GM12878 (cell line): ENCODE data around the gene GPR17. TPM values are rescaled to one million over a fixed set of nuclear protein-coding genes. Genes with fewer than 3 reads are reported as not detected.

Source experiments
- ATAC-seq: fragments of 200-7000 bp; cut with Tn5 transposase; 3 replicates; pipeline ENCODE4 v1.9.1; 2020; ENCODE audit warnings: mild to moderate bottlenecking, moderate library complexity
- BruUV-seq: library from RNA; stranded (reverse); fragments of 400-500 nt; replicated peaks from 2 replicates; lab custom pipeline; 2021; lab: Mats Ljungman, UMichigan
- CTCF ChIA-PET: fragments of 300-600 bp; sonication (Branson Sonifier 250); formaldehyde crosslinking; extraction: SDS; loops from one replicate; lab custom pipeline; 2021; ENCODE audit warnings: inconsistent platforms; lab: Yijun Ruan, JAX
- POLR2A ChIA-PET: fragments of 350-600 bp; formaldehyde crosslinking; extraction: SDS; loops from one replicate; lab custom pipeline; 2021; ENCODE audit warnings: inconsistent platforms; lab: Charles Lee
- RAD21 ChIA-PET: fragments of 300-600 bp; sonication (Branson Sonifier 250); formaldehyde crosslinking; loops from one replicate; lab custom pipeline; 2023; ENCODE audit warnings: antibody characterized with exemption; ENCODE audit not compliant: unreplicated experiment; lab: Charles Lee
- SMC1A ChIA-PET: fragments of 300-600 bp; sonication (Branson Sonifier 250); formaldehyde crosslinking; loops from one replicate; lab custom pipeline; 2023; ENCODE audit not compliant: unreplicated experiment, uncharacterized antibody; lab: Charles Lee
- DNase-seq: peaks from one replicate; pipeline ENCODE4 v3.0.0-alpha.2; 2011; ENCODE audit warnings: low read depth, low spot score
- FAIRE-seq: peaks from 3 replicates; lab custom pipeline; 2011; peaks lifted over from hg19 to GRCh38; lab: Jason Lieb, UNC
- H2AFZ ChIP-seq: 2 replicates; pipeline ENCODE4 v1.6.0; 2011; ENCODE audit warnings: low read depth, low read length, control low read depth; ENCODE audit not compliant: control insufficient read depth
- H3K27ac ChIP-seq: 2 replicates; pipeline ENCODE4 v1.5.1; 2011; ENCODE audit warnings: control low read depth; ENCODE audit not compliant: control insufficient read depth, insufficient read depth
- H3K27me3 ChIP-seq, 2 experiments: replicated peaks in 1 of 2; 2 replicates each; pipeline versions ENCODE4 v1.6.0 to v1.6.1; 2011; ENCODE audit warnings: low read length in 1 of 2; ENCODE audit not compliant: control insufficient read depth in 2 of 2, insufficient read depth in 2 of 2
- H3K36me3 ChIP-seq, 2 experiments: 2 replicates each; pipeline ENCODE4 v1.5.1; 2011; ENCODE audit warnings: low read length in 1 of 2; ENCODE audit not compliant: control insufficient read depth in 2 of 2, insufficient read depth in 2 of 2
- H3K4me1 ChIP-seq: 2 replicates; pipeline ENCODE4 v1.6.1; 2011; ENCODE audit warnings: mild to moderate bottlenecking, low read length, moderate library complexity, mixed read lengths; ENCODE audit not compliant: control insufficient read depth, insufficient read depth
- H3K4me2 ChIP-seq: 2 replicates; pipeline ENCODE4 v1.6.0; 2011; ENCODE audit warnings: control low read depth; ENCODE audit not compliant: control insufficient read depth, insufficient read depth
- H3K4me3 ChIP-seq: fragments of 200-600 bp; sonication (generic); 2 replicates; pipeline ENCODE4 v1.5.1; 2016
- H3K79me2 ChIP-seq: 2 replicates; pipeline ENCODE4 v1.6.0; 2011; ENCODE audit warnings: low read length; ENCODE audit not compliant: control insufficient read depth, insufficient read depth
- H3K9ac ChIP-seq: 2 replicates; pipeline ENCODE4 v1.8.0; 2011; ENCODE audit warnings: low read length, control low read depth, mixed read lengths; ENCODE audit not compliant: control insufficient read depth, insufficient read depth
- H3K9me3 ChIP-seq: replicated peaks from 3 replicates; pipeline ENCODE4 v1.5.1; 2011; ENCODE audit warnings: mild to moderate bottlenecking, low read length; ENCODE audit not compliant: control insufficient read depth, insufficient read depth
- H4K20me1 ChIP-seq: 2 replicates; pipeline ENCODE4 v1.6.0; 2011; ENCODE audit not compliant: control insufficient read depth, insufficient read depth
- EGR1 ChIP-seq, 2 experiments: IDR thresholded peaks; 1 replicate in 1 of 2; 2 replicates in 1 of 2; pipeline ENCODE4 v1.6.1; 2011 to 2012; ENCODE audit warnings: low read depth in 2 of 2, low read length in 2 of 2, borderline replicate concordance in 1 of 2, mild to moderate bottlenecking in 1 of 2, moderate library complexity in 1 of 2
- KLF5 ChIP-seq: fragments of 450-650 bp; IDR thresholded peaks from 2 replicates; pipeline ENCODE4 v1.6.1; 2014; ENCODE audit warnings: mild to moderate bottlenecking; ENCODE audit not compliant: partially characterized antibody
- NBN ChIP-seq: fragments of 450-650 bp; IDR thresholded peaks from 2 replicates; pipeline ENCODE4 v1.6.1; 2016
- SMAD1 ChIP-seq: fragments of 450-650 bp; IDR thresholded peaks from 2 replicates; pipeline ENCODE4 v1.6.1; 2018; ENCODE audit warnings: mild to moderate bottlenecking, low read depth; ENCODE audit not compliant: partially characterized antibody
- SMAD5 ChIP-seq: IDR thresholded peaks from 2 replicates; pipeline ENCODE4 v1.6.1; 2016; ENCODE audit warnings: antibody characterized with exemption, low read depth
- SUPT20H ChIP-seq: IDR thresholded peaks from 2 replicates; pipeline ENCODE4 v1.6.1; 2011; ENCODE audit warnings: low read depth, mild to moderate bottlenecking, low read length, moderate library complexity, borderline replicate concordance; ENCODE audit not compliant: control insufficient read depth
- WGBS: methylation state at CpG from one replicate; pipeline ENCODE4 v1.1.6; 2016; ENCODE audit warnings: low lambda C conversion rate; ENCODE audit not compliant: insufficient replicate concordance, insufficient coverage; ENCODE audit errors: missing lambda C conversion rate; 5-methylcytosine and 5-hydroxymethylcytosine counted together
- in situ Hi-C: fragments of 300-500 bp; cut with MboI; formaldehyde crosslinking; loops from 9 replicates; pipeline ENCODE4 v1.14.3; 2018; ENCODE audit warnings: mixed read lengths
- intact Hi-C: fragments of 100-400 bp; cut with micrococcal nuclease; formaldehyde crosslinking; loops from one replicate; pipeline ENCODE4 v1.14.2; 2022; ENCODE audit not compliant: unreplicated experiment
- polyA plus RNA-seq, 11 experiments: library from polyadenylated mRNA; depleted of rRNA in 4 of 11; unstranded in 6 of 11; stranded (reverse) in 5 of 11; fragments of >200 nt; fragmentation: Nextera tagmentation in 4 of 11; fragmentation: Illumina TruSeq in 1 of 11; extraction: Ambion mirVana in 4 of 11; extraction: Trizol in 1 of 11; gene quantifications; 1 replicate in 1 of 11; 2 replicates in 10 of 11; pipeline versions ENCODE4 v1.2.1 to v1.2.3, GENCODE V29; 2011 to 2016; ENCODE audit warnings: inconsistent platforms in 2 of 11, missing spikeins in 2 of 11, low read depth in 1 of 11
- total RNA-seq, 4 experiments: library from RNA; depleted of rRNA in 3 of 4; stranded (reverse); fragments of >200 nt in 3 of 4; fragmentation: Illumina TruSeq in 1 of 4; extraction: Trizol in 1 of 4; gene quantifications; 2 replicates each; pipeline versions ENCODE4 v1.2.1 to v1.2.3, GENCODE V29; 2013 to 2021
- TF ChIP-seq, protein P1 (sequence below): fragments of 150-350 bp; IDR thresholded peaks from 2 replicates; pipeline ENCODE4 v1.6.1; 2014; ENCODE audit warnings: mild to moderate bottlenecking, low read depth, low read length

Gene GPR17
- total and polyA plus RNA-seq, 10 of the 15 experiments (the other 5 are each of a cell fraction or from before 2014, with no cell fraction given): not detected

DNA sequence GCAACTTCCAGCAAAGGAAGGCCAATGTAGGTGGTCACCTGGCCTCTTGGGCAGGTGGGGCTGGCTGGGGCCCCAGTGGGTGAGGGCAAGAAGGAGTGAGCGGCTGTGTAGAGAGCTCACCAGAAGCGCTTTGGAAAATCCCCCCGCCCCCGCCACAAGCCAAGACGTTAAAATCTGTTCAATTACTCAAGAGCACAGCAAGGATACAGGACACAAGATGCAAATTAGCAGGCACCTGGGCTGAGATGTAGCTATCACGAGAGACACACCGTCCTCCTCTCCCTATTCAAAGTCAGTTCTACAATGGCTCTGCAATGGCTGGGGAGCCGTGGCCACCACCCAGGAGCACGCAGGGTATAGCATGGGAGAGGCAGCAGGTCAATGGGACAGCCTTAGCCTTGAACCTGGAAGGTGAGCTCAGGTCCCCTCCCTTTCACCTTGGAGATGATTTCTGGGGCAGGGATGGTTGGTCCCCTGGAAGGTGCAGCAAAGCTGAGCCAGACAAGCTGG, 38.5 kb upstream of the GPR17 start:
- no peak for ATAC-seq
- H3K27ac ChIP-seq: no peak overlapping the region
- WGBS: 31% methylated on average over 7 of the region's 9 CpGs
- no TSS peak for BruUV-seq
- intact Hi-C loops: no loop called here
- no peaks in the 10 kb centered on the region for H4K20me1 ChIP-seq
- H3K36me3 ChIP-seq: no peaks in the 10 kb centered on the region
- H3K4me1 ChIP-seq: no peaks in the 10 kb centered on the region
- no peaks in the 10 kb centered on the region for H3K79me2 ChIP-seq
- RAD21 ChIA-PET: no interaction called here
- no peak for FAIRE-seq
- in situ Hi-C loops: no loop called here
- no peaks in the 10 kb centered on the region; a peak in 1 of 4 replicates for H3K27me3 ChIP-seq
- TF ChIP-seq KLF5 (no peak), EGR1 (IDR thresholded peaks at IDR 0.05; ENCODE audit: borderline replicate concordance in 1 of 2, low read depth in 2 of 2, low read length in 2 of 2) (0 out of 3 replicates have a peak, but pooled peaks of 1 of the 2 experiments have one; percentile 10), NBN (no peak)
- peaks cover 5% of the 10 kb centered on the region for H3K9me3 ChIP-seq
- H3K9ac ChIP-seq: no peak overlapping the region
- H3K4me3 ChIP-seq: no peak overlapping the region
- POLR2A ChIA-PET: no interaction called here
- no peak overlapping the region for H3K4me2 ChIP-seq
- SMC1A ChIA-PET: no interaction called here
- CTCF ChIA-PET: interaction anchor here (1.1 to 1.2 kb wide), 2 partner anchors 8 to 16 kb away, joined by 3 to 4 read pairs; no protein-coding TSS in a partner anchor
- H2AFZ ChIP-seq: no peak overlapping the region
- no peak for DNase-seq

DNA sequence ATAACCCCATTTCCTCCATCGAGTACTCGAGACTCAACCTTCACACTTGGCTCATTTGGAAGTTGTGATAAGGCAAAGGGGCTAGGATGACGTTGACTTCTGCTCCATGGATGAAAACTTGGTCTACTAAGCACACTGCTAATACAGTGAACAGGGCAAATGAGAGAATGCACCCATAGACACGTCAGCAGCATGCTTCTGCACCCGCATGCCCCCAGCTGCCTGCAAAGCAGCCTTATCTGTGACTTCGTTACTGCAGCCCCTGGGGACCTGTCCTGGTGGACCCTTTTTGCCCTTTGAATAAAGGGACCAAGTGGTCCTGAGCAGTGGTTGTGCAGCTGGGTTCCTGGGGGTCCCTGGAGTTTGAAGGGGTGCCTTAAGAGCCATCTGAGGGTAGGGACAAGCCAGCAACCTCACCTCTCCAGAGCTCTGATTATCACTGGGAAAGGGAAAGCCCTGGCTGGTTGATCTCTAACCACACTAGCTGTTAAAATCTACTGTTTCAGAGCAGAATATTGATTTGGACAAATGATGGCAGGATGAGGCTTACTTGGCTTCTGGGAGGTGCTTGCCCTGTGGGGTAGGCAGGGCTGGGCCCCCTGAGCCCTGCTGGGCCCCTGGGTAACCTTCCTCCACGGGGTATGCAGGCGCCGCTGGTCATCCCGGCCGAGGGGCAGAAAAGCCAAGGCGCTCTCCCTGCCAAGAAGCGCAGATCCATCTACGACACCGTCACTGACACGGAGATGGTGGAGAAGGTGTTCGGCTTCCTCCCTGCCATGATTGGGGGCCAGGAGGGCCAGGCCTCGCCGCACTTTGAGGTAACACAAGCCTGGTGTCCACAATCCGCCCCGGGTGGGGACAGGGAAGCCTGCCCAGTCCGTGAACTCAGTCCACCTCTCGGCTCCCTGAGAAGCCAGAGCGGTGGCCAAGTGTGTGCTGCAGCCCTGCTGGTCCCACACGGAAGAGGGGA, 37.6 kb upstream of the GPR17 start:
- Histone ChIP-seq H3K4me1 (no peaks in the 10 kb centered on the region), H3K36me3 (no peaks in the 10 kb centered on the region), H4K20me1 (no peaks in the 10 kb centered on the region), H3K4me2 (no peak overlapping the region), H3K9me3 (no peaks in the 10 kb centered on the region; the same call in 2 of the 3 replicates), H3K27ac (no peak overlapping the region), H3K4me3 (no peak overlapping the region), H2AFZ (no peak overlapping the region), H3K79me2 (no peaks in the 10 kb centered on the region), H3K27me3 (no peaks in the 10 kb centered on the region; a peak in 1 of 4 replicates), H3K9ac (no peak overlapping the region)
- intact Hi-C loops (no loop called here), in situ Hi-C loops (no loop called here)
- ATAC-seq (no peak), FAIRE-seq (no peak), DNase-seq (no peak)
- SMC1A ChIA-PET: no interaction called here
- BruUV-seq: no TSS peak
- TF ChIP-seq, protein P1, sequence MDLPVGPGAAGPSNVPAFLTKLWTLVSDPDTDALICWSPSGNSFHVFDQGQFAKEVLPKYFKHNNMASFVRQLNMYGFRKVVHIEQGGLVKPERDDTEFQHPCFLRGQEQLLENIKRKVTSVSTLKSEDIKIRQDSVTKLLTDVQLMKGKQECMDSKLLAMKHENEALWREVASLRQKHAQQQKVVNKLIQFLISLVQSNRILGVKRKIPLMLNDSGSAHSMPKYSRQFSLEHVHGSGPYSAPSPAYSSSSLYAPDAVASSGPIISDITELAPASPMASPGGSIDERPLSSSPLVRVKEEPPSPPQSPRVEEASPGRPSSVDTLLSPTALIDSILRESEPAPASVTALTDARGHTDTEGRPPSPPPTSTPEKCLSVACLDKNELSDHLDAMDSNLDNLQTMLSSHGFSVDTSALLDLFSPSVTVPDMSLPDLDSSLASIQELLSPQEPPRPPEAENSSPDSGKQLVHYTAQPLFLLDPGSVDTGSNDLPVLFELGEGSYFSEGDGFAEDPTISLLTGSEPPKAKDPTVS: no peak
- no peak for TF ChIP-seq SMAD1
- TF ChIP-seq SUPT20H: no peak
- TF ChIP-seq SMAD5: no peak
- POLR2A ChIA-PET: interaction anchor here (0.6 kb wide), 1 partner anchor 48 kb away, joined by 4 read pairs; no protein-coding TSS in a partner anchor
- WGBS: 69% methylated on average over 25 of the region's 25 CpGs
- RAD21 ChIA-PET: no interaction called here
- CTCF ChIA-PET: interaction anchor here (1.1 to 1.2 kb wide), 2 partner anchors 9 to 17 kb away, joined by 3 to 4 read pairs; no protein-coding TSS in a partner anchor
